Activated CD4-positive, alpha-beta T cell treated with anti-CD3 and anti-CD28 coated beads, Interleukin-2, amount 50 U/mL, for 1 hour (primary cell): ENCODE data around the gene PLA2G12B.
"Not testable (repeated sequence)": the region's sequence is repeated elsewhere in the genome, so short reads cannot be mapped to it uniquely, and the experiment has no call there.

Experiments used
- DNase-seq: peaks from one replicate; pipeline ENCODE4 v3.0.0-alpha.2; 2020

The PLA2G12B gene

GRCh38 chr10:72954596-72955554 lies at the start of gene PLA2G12B:
Gene PLA2G12B, minus strand, starts transcription at chr10:72954806. Its CDS starts 121 bp downstream, at chr10:72954685.
- DNase-seq = no peak

GRCh38 chr10:73003822-73004221 lies 49.2 kb upstream of the PLA2G12B start:
- no peak for DNase-seq

GRCh38 chr10:73000973-73001372 lies 46.4 kb upstream of the PLA2G12B start:
- no peak for DNase-seq

- no peak for DNase-seq
Measured at GRCh38 chr10:72997099-72997498, 42.5 kb upstream of the PLA2G12B start.

- DNase-seq = not testable (repeated sequence)
Measured at GRCh38 chr10:72995459-72995858, 40.9 kb upstream of the PLA2G12B start.

GRCh38 chr10:72989771-72990170 lies 35.2 kb upstream of the PLA2G12B start:
- DNase-seq = not testable (repeated sequence)

GRCh38 chr10:72984618-72985017 lies 30.0 kb upstream of the PLA2G12B start:
- not testable (repeated sequence) for DNase-seq

- DNase-seq = no peak
Measured at GRCh38 chr10:72981882-72982529, 27.4 kb upstream of the PLA2G12B start.

GRCh38 chr10:72981028-72981881 lies 26.6 kb upstream of the PLA2G12B start:
- DNase-seq = no peak

- DNase-seq = no peak
Measured at GRCh38 chr10:72980348-72980747, 25.7 kb upstream of the PLA2G12B start.

- DNase-seq = no peak
Measured at GRCh38 chr10:72979709-72980108, 25.1 kb upstream of the PLA2G12B start.

- no peak for DNase-seq
Measured at GRCh38 chr10:72976886-72977285, 22.3 kb upstream of the PLA2G12B start.

- no peak for DNase-seq
Measured at GRCh38 chr10:72956001-72956400, 1.4 kb upstream of the PLA2G12B start.

- DNase-seq = no peak
Measured at GRCh38 chr10:72954230-72954595, 393 bp downstream of the PLA2G12B start.

- DNase-seq = no peak
Measured at GRCh38 chr10:72953687-72954086, 919 bp downstream of the PLA2G12B start.

GRCh38 chr10:72952642-72953158 lies 1.9 kb downstream of the PLA2G12B start:
- DNase-seq = no peak

- DNase-seq = no peak
Measured at GRCh38 chr10:72952189-72952588, 2.4 kb downstream of the PLA2G12B start.

- DNase-seq = no peak
Measured at GRCh38 chr10:72951760-72952159, 2.8 kb downstream of the PLA2G12B start.

GRCh38 chr10:72948762-72949161 lies 5.8 kb downstream of the PLA2G12B start:
- no peak for DNase-seq

GRCh38 chr10:72946963-72947362 lies 7.6 kb downstream of the PLA2G12B start:
- DNase-seq = no peak

GRCh38 chr10:72943498-72944234 lies 10.9 kb downstream of the PLA2G12B start:
- DNase-seq = no peak

- DNase-seq = no peak
Measured at GRCh38 chr10:72935361-72935760, 19.2 kb downstream of the PLA2G12B start.
